RKO (cell line): ENCODE results near the gene ARHGAP33.
A peak's percentile ranks its signal among the peaks of the same experiment; 100 is the strongest.

ENCODE experiments used
- DNase-seq: peaks from one replicate; pipeline ENCODE4 v3.0.0-alpha.2; 2016; ENCODE audit warnings: low spot score

The ARHGAP33 gene

GRCh38 chr19:35739275-35740107 lies 35.9 kb upstream of the ARHGAP33 start:
- DNase-seq = no peak

GRCh38 chr19:35740108-35740422 lies 35.3 kb upstream of the ARHGAP33 start:
- no peak for DNase-seq

GRCh38 chr19:35740423-35741202 lies 34.8 kb upstream of the ARHGAP33 start:
- DNase-seq = peak; percentile 97

GRCh38 chr19:35741203-35741515 lies 34.2 kb upstream of the ARHGAP33 start:
- no peak for DNase-seq

GRCh38 chr19:35742121-35742724 lies 33.1 kb upstream of the ARHGAP33 start, which contains the start of gene IGFLR1:
Gene IGFLR1, minus strand, starts transcription at chr19:35742452. Its CDS starts 1,272 bp downstream, at chr19:35741180.
- no peak for DNase-seq

- DNase-seq = no peak
These were observed 31.5 kb upstream of the ARHGAP33 start for GRCh38 chr19:35743640-35744429.

- peak; percentile 96 for DNase-seq
These were observed 30.7 kb upstream of the ARHGAP33 start for GRCh38 chr19:35744430-35745327.

GRCh38 chr19:35745328-35746086 lies 29.9 kb upstream of the ARHGAP33 start, which contains the start of the genes PSENEN and U2AF1L4:
Gene PSENEN, plus strand, starts transcription at chr19:35745651. Its CDS starts 280 bp downstream, at chr19:35745931.
Gene U2AF1L4, minus strand, starts transcription at chr19:35745418. Its CDS starts 27 bp downstream, at chr19:35745391.
- DNase-seq = peak; percentile 99

- DNase-seq = no peak
These were observed 29.3 kb upstream of the ARHGAP33 start for GRCh38 chr19:35746087-35746462.

- DNase-seq = no peak
These were observed 28.8 kb upstream of the ARHGAP33 start for GRCh38 chr19:35746531-35746930.

GRCh38 chr19:35748106-35749020 lies 27.0 kb upstream of the ARHGAP33 start, which contains the start of gene LIN37:
Gene LIN37, plus strand, starts transcription at chr19:35748576. Its CDS starts 149 bp downstream, at chr19:35748725.
- DNase-seq = peak; percentile 98

GRCh38 chr19:35750167-35750566 lies 25.2 kb upstream of the ARHGAP33 start:
- no peak for DNase-seq

GRCh38 chr19:35751839-35752745 lies 23.3 kb upstream of the ARHGAP33 start:
- DNase-seq = no peak

GRCh38 chr19:35752746-35753350 lies 22.5 kb upstream of the ARHGAP33 start:
- no peak for DNase-seq

DNA sequence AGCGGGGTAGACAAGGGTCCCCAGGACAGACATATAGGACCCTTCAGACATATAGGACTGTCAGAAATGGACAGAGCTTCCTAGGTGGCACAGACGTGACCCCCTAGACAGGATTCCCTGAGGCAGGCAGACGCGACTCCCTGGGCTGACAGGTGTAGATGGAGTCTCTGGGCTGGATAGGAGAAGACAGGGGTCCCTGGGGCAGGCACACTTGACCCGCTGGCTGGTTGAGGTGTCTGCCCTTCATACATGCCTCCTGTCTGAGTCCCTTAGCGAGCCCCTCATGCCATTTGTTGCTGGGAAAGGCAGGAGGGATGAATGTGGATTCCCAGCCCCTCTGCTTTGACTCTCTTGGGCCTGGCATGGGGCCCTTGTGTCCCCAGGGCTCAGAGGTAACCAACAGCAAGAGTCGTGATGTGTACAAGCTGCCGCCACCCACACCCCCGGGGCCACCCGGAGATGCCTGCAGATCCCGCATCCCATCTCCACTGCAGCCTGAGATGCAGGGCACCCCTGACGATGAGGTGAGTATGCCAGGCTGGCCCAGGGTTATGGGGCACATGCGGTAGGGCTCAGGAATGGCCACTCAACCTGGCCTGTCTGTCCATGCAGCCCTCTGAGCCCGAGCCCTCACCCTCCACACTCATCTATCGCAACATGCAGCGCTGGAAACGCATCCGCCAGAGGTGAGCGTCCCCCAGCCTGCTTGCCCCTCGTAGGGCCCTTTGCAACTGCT lies 21.6 kb upstream of the ARHGAP33 start:
- no peak for DNase-seq

GRCh38 chr19:35754370-35755130 lies 20.8 kb upstream of the ARHGAP33 start:
- DNase-seq = no peak
